GM19395 (cell line): ENCODE measurements around the gene UBL3.
A peak's percentile ranks its signal among the peaks of the same experiment; 100 is the strongest.

Source experiments
- ATAC-seq: cut with Tn5 transposase; IDR thresholded peaks from one replicate; pipeline ENCODE4 v1.9.1; 2021; ENCODE audit warnings: mild to moderate bottlenecking, moderate library complexity; ENCODE audit not compliant: unreplicated experiment

Gene UBL3

GRCh38 chr13:29761160-29761559 is 89.3 kb downstream of the UBL3 start:
- ATAC-seq, result no peak

DNA sequence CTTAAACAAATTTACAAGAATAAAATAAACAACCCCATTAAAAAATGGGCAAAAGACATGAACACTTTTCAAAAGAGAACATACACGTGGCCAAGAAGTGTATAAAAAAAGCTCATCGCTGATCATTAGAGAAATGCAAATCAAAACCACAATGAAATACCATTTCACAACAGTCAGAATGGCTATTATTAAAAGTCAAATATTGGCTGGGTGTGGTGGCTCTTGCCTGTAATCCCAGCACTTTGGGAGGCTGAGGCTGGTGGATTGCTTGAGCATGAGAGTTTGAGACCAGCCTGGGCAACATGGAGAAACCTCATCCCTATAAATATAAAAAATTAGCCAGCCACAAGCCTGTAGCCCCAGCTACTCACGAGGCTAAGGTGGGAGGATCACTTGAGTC is 89.9 kb downstream of the UBL3 start:
- ATAC-seq, result no peak

DNA sequence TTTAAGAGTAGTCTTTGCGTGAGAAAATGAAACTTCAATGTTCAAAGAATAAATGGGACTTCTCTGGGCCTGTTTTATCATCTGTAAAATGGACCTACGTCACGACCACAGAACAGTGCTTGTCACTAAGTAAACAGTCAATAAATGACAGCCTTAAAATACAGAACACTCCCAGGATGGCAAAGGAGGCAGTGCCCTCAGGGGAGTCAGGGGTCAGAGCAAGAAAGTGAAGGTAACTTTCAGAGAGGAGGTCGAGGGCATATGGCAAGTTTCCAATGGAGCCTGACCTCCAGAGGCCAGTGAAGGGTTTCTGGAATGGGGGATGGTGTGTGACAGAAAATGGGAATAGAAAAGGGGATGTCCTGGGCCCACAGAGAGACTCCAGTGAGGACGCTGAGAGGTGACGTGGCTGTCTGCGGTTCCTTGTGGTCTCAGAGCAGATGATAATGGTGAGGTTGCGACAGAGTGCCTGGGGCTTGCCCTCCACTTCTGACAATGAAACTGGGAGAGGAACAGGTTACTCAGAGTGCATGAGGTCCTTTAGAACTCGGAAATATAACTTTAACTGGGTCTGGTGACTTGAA is 91.8 kb downstream of the UBL3 start:
- peak; percentile 96 for ATAC-seq

DNA sequence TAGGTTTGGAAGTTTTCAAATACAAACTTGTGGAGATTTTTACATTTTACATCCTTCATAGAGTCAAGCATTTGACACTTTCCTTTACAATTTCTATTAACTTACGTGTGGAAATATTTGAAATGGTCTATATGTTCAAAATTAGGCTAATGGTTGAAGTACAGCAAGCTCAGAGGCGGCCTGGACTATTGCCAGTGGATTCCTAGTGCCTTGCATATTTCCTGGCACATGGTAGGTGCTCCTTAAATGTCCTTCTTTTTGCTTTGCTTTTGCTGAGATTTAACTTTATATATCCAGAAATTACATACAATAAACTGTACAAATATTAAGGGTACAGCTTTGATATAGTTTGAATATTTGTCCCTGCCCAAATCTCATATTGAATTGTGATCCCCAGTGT is 93.9 kb downstream of the UBL3 start:
- ATAC-seq, result no peak

DNA sequence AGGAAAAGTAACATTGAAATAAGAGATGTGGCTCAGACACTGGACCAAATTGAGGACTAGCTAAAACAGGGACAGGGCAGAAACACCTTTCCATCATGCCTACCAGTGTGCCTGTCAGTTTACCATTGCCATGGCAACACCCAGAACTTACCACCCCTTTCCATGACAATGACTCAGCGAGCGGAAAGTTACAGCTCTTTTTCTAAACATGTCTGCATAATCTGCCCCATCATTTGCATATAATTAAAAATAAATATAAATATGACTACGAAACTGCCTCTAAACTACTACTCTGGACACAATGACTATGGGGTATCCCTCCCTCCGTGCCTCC is 96.0 kb downstream of the UBL3 start:
- no peak for ATAC-seq

GRCh38 chr13:29753618-29754472 is 96.6 kb downstream of the UBL3 start:
- ATAC-seq, result no peak

DNA sequence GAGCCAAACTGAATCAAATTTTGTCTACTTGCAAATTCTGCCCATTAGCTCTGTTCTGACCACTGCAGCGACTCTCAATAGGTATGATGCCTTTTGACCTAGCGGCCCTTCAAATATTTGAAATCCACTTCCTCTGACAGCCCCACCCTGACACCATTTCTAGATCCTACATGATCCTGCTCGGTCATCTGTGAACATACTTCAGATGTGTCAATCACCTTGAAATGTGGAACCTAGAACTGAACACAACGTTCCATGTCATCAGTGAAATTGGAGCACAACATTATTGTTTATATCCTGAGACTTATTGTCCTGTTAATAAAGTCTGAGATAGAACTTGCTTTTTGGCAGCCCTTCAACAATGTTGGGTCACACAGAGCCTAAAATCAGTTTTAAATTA is 98.2 kb downstream of the UBL3 start:
- no peak for ATAC-seq

DNA sequence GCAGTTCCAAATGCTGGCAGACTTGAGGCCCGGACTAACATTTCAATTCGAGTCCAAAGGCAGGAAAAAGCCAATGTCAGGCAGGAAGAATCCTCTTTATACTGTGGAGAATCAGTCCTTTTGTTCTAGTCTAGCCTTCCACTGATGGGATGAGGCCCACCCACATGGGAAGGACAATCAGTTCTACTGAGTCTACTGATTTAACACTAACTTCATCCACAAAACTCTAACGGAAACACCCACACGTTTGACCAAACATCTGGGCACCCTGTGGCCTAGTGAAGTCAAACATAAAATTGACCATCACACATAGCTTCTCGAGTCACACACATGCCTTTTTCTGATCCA is 100.3 kb downstream of the UBL3 start:
- ATAC-seq, result no peak

DNA sequence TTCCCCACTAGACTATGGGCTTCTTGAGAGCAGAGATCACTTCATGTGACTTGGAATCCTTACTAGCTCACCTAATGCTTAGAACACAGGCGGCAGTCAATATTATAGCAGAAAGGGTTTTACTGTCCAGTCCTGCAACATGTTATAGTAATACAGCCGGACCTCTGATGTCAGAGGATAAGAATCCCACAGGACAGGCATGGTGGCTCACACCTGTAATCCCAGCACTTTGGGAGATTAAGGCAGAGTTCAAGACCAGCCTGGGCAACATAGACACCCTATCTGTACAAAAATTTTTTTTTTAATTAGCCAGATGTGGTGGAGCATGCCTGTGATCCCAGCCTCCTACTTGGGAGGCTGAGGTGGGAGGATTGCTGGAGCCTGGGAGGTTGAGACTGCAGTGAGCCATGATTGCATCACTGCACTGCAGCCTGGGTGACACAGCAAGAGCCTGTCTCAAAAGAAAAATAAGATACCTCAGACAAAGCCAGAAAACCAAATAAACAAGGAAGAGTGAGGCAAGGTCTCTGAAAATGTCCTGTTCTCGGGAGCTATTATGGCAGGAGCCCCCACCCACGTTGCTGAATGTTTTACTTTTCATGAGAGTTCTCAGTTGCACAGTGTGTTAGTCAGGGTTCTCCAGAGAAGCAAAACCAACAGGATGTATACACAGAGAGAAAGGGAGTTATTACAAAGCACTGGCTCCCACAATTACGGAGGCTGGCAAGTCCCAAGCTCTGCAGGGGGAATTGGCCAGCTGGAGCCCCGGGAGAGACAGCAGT is 100.8 kb downstream of the UBL3 start:
- no peak for ATAC-seq

- ATAC-seq, result no peak
Measured at GRCh38 chr13:29748097-29748496, 102.3 kb downstream of the UBL3 start.

DNA sequence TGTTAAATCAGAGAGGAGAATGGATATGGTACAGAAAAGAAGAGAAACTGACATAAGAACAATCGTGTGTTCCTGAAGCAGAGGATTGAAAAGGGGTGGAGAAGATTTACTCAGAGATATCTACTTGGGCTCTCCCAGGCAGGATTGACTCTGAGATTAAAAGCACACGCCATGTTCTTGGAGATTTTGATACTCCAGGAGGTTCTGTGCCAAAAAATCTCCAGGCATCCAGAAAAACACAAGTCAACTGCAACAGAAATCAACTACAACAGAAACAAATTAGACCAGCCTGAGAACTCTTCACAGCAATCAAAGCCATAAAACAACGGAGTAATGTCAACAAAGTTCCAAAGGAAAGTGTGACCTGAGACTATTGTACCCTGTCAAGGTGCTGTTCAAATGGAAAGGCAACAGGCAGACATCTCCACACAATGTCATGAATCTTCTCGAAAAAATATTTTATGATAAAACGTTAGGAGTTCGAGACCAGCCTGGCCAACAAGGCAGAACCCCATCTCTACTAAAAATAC is 104.2 kb downstream of the UBL3 start:
- ATAC-seq, result no peak

DNA sequence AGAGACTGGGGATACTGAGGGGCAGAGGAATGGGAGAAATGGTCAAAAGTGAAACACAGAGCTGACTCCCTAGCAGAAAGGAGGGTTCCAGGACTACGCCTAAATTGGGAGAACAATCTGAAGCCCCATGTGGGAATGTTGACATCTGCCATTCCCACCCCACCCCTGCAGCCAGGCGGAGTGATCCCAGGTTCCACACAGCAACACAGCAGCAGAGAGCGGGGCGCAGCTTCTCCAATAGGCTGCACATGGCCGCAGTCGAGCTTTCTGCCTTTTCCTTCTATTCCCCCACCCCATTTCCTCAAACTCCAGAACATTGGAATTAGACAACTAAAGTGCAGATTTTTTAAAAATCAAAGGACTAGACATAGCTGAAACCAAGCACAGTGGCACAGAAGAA is 104.7 kb downstream of the UBL3 start:
- no peak for ATAC-seq

GRCh38 chr13:29743201-29743786 is 107.1 kb downstream of the UBL3 start:
- no peak for ATAC-seq

DNA sequence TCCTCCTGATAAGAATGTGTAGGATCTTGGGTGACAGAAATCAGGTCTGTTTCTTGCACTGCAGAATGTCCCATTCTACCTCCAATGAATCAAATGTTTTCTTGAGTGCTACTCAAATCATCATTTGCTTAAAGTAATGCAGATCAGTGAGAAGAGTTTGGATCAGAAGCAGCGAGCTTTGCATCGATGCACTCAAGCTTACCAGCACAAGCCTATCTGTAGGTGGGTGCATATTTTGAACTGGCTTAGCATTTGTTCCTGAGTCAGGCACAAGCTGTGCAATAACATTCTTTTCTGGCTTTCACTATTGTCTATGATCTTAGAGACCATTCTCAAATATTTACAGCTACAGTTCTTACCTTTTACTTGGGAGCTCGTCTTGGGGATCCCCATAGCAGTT is 109.5 kb downstream of the UBL3 start:
- ATAC-seq, result no peak

GRCh38 chr13:29737061-29737460 is 113.4 kb downstream of the UBL3 start:
- no peak for ATAC-seq

- ATAC-seq, result no peak
Measured at GRCh38 chr13:29733147-29733611, 117.2 kb downstream of the UBL3 start.

DNA sequence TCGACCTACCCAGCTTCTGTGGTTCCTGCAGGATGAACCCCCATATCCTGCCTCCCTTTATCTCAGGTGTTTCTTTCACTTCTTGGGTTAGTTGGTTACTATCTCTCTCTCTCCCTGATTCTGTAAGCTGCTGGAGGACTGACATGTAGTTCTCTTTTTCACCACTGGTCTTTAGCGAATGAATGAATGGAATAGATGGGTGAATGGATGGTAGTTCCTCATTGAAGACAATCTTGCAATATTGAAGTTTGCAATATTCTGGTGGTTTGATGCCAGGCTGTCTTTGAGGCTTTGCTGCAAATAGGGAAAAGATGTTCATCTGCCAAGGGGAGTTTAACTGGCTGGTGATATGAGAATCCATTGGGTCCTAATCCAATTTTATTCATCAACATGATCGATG is 120.2 kb downstream of the UBL3 start:
- no peak for ATAC-seq

- no peak for ATAC-seq
Measured at GRCh38 chr13:29722415-29722814, 128.0 kb downstream of the UBL3 start.

GRCh38 chr13:29721766-29722165 is 128.7 kb downstream of the UBL3 start:
- no peak for ATAC-seq

DNA sequence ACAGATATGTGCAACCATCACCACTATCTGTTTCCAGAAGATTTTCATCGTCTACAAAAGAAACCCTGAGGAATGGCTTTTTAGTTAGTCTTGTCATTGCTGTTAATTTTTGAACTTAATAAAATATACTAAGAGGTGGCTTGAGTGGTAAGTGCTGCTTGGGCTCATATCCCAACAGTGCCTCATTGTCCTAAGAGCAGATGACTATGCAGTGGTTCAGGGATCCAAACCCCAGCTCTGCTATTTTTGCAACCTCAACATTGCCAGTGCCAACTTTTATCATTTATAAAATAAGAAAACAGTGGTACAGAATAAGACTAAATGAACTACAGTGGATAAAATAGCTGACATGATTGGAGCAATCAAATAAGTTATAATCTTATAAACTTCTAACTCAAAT is 131.7 kb downstream of the UBL3 start:
- no peak for ATAC-seq

DNA sequence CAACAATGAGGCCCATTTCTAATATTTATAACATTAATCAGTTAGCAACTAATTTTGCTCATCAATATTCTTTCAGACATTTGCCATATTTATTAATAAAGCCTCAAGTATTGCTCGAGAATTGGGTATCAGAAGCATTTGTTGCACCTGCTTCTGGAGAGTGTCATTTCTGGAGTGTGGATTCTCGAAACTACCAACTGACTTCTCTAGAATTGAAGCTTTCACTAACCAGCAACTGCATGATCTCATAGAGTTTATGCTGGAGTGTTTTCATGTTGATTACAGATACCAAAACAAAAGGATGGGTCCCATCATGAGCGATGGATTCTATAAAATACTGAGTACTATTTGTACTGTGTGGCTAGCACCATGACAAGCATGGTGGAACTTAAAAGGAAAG is 133.9 kb downstream of the UBL3 start:
- no peak for ATAC-seq
